HG02610 (cell line): ENCODE measurements around the gene KRT40.
"Not testable (repeated sequence)": the region's sequence is repeated elsewhere in the genome, so short reads cannot be mapped to it uniquely, and the experiment has no call there.

ENCODE experiments used
- ATAC-seq: cut with Tn5 transposase; IDR thresholded peaks from one replicate; pipeline ENCODE4 v1.9.1; 2021; ENCODE audit warnings: mild to moderate bottlenecking, moderate library complexity; ENCODE audit not compliant: unreplicated experiment

KRT40 gene

DNA sequence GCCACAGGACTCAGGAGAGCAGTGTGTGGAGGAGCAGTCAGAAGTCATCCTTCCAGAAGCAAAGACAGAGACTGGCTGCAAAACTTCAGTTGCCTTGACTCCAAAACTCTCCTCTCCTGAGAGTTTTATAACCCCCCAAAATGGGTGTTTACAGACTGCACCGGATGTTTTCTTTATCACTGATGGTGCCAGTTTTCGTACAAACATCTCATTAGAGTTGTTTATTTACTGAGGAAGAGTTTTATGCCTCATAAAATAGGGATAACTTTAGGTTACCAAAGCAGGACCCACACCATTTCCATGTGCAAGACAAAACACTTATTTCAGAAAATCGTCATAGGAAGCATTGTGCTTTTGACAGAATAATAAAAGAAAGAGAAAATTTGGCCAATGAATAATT, at the start of gene KRT40:
KRT40 (minus strand) TSS at position 101 of the 400 bp plus-strand sequence; CDS start at position 48, 53 bp downstream.
- ATAC-seq: no peak

DNA sequence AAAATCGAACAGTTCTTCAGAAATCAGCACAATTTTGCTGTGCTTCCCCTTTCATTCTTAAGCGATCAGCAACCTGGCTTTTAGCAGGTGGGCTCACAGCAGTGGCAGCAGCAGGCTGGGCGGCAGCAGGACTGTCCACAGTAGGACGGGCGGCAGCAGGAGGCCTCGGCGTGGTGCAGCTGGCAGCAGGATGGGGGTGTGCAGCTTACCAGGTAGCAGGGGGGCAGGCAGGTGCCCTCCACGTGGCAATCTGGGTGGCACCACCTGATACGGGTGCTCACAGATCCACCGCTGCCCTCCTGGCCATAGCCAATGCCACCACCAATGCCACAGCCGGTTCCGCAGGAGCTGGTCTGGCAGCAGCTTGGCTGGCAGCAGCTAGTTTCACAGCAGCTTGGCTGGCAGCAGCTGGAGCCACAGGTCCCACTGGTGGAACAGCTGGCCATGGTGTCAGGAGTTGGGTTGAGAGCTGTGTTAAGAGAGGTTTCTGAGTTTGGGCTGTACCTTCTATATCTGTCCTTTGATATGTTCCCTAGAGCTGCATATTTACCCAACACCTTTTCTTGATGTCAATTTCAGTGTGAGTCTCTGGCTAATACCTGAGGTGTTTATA, 45.6 kb upstream of the KRT40 start, which contains the start of gene KRTAP1-4:
KRTAP1-4 (minus strand) TSS at position 563 of the 613 bp plus-strand sequence; CDS start at position 446, 117 bp downstream.
- ATAC-seq: no peak

DNA sequence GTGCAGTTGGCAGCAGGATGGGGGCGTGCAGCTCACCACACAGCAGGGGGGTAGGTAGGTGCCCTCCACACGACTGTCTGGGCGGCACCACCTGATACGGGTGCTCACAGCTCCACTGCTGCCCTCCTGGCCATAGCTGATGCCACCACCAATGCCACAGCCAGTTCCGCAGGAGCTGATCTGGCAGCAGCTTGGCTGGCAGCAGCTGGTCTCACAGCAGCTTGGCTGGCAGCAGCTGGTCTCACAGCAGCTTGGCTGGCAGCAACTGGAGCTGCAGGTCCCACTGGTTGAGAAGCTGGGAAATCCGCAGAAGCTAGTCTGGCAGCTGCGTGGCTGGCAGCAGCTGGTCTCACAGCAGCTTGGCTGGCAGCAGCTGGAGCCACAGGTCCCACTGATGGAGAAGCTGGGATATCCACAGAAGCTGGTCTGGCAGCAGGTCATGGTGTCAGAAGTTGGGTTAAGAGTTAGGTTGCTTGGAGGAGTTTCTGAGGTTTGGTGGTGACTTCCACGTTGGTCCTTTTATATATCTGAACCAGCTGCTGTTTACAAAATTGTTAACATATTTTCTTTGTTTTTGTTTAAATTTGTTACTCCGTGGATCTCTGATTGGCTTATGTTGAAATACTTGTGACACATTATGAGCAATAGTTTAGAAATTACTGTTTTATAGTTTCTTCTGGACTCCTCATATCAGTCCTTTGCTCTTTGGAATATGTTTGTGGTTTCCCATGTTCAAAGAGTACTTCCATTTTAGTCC, 42.8 kb upstream of the KRT40 start, which contains the start of gene KRTAP1-5:
KRTAP1-5 (minus strand) TSS at position 494 of the 757 bp plus-strand sequence; CDS start at position 441, 53 bp downstream.
- no peak for ATAC-seq

DNA sequence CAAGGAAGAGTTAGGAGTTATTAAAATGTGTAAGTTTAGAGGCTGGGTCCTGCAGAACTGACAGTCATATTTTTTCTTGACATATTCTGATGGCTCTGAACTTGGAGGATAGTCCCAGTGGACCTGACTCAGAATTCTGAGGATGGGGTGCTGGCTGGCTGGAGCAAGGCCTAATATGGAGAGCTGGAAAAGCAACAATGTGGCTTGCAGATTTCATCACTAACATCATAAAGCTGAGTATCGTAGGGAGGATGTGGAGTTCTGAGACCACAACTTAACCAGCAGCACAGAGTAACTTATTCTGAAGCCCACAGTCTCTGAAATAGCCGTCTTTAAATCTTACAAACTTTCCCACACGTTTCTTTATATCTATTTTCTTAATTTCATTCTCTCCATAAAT, 40.6 kb upstream of the KRT40 start:
- ATAC-seq: no peak

DNA sequence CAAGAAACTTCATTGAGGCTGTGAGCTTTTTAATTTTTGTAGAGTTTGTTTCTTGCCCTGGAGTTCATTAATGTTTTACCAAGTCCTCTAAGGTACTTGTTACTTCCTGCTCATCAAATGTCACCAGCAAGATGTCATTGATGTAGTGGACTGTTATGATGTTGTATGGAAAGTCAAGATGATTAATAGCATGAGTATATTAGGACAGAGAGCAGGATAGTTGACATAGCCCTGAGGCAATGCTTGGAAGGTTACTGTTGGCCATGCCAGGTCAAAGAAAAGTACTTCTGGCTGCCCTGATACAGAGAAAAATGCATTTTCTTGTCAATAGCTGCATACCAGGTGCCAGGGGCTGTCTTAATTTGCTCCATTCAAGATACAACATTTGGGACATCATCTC, 36.2 kb upstream of the KRT40 start:
- no peak for ATAC-seq

DNA sequence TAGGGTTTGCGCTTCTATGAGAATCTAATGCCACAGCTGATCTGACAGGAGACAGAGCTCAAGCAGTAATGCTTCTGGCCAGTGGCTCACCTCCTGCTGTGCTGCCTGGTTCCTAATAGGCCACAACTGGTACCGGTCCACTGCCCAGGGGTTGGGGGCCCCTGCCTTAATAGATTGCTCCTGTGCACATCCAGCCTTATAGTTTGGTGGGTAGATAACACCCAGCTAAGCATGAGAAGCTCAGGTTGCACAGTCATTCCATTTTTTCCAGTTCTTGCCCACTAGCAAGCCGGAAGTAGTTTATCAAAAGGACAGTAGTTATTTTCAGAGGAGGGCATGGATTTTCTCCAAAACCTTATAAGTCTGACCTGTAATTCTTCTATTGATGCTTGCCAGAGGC, 35.3 kb upstream of the KRT40 start:
- no peak for ATAC-seq

DNA sequence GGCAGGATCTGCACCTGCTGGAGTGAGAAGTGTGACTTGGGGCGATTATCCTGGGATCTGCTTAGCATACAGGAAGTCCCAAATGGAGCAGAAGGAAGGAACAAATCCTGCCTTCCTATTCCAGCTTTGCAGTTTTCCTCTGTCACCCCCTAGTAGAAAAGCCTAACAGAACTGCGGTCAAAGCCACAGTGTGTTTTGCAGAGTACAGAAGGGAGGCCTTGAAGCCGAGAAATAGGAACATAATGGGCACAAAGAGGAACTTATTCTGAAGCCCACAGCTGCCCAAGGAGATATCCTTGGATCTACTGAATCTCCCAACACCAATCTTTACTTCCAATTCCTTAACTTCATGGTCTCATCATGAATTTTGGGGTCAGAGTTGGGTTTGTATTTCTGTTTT, 34.4 kb upstream of the KRT40 start:
- no peak for ATAC-seq

DNA sequence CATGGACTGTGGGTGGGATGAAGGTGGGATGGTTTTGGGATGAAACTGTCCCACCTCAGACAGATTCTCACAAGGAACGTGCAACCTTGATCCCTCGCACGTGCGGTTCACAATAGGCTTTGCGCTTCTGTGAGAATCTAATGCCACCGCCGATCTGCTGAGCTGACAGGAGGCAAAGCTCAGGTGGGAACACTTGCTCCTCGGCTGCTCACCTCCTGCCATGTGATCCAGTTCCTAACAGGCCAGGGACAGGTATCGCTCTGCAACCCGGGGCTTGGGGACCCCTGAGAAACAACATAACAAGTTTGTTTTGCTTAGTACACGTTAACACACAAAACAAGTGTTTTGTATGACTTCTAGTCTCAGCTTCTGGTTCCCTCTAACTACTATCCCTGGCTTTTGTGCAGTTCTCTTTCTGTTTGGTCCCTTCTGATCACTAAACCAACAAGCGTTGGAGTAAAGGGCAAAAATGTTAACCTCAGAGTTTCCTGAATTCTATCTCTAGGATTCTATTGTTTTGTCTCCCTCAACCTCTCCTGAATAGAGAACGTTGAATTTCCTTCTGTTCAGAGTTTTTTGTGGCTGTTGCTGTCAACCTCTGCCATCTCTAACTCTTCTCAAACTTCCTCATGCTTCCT, 32.6 kb upstream of the KRT40 start:
- no peak for ATAC-seq

DNA sequence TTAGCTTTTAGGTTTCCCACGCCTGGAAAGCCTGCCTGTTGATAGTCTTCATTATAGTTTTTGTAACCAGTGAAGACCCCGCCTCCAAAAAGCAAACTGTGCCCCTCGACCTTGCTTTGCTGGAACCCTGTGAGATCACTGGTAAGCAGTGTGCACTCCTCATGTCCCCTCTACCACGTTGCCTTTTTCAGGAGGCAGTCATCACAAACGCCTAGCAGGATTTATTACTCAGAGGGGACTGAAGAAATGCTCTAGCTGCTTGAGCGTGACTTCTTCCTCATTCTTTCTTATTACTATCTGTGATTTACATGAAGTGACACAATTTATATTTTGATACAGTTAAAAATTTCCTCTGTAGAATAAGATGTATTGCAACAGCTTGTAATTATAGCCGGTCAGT, 31.3 kb upstream of the KRT40 start:
- no peak for ATAC-seq

DNA sequence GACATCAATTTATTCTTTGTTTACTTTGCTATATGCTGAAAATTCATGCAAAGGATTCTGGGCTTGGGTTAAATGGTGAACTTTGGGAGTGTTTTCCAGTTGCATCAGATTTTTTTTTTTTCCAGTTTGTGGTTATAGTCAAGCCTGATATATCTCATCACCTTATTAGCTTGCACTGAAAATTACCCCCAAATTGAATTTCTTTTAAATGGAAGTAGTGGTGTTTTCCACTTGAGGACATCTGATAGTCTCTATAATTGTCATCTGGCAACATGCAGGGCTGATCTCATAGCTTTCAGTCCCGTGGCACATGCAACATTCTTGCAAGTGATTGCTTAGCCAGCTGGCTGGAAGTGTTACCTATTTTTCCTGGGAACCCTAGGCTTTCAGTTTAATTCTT, 29.5 kb upstream of the KRT40 start:
- no peak for ATAC-seq

DNA sequence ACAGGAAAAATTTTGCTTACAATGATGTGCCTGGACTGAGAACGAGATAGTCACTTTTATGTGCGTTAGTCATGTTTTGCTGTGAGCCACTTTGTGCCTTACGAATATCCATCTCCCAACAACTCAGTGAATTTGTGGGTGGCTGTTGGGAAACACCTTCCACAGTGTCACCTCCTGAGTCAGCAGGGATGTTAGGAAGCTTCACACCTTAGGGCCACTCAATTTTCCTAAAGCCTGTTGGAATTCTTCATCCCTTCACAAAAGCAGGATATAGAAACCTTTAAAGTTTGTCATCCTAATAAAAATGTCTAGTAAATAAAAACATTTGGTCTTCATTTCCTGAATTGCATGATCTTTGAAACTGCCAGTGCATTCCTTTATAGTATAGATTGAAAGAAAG, 29.1 kb upstream of the KRT40 start:
- no peak for ATAC-seq

DNA sequence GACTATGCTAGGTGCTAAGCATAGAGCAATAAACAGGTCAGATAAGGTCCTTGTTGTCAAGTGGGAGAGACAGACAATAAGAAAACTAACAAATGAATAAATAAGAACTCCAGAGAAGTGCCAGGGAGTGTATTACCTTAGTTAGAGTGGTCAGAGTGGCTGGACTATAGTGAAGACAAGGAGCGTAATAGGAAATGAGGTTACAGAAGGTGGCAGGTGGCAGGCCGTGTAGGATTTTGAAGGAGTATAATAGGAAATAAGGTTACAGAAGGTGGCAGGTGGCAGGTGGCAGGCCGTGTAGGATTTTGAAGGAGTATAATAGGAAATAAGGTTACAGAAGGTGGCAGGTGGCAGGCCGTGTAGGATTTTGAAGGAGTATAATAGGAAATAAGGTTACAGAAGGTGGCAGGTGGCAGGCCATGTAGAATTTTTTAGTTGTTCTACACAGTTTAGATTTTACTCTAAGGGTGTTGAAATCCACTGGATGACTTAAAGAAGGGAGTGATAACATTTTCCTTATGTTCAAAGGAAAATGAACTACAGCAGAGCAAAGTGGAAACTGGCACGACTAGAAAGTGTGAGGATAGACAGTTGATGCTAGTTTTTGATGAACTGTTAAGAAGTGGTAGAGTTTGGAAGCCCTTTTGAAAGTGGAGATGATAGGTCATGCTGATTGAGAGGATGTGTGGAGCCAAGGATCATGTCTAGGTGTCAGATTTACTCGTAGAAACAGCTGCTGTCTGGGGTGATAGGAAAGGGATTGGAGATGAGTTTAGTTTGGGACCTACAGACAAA, 28.4 kb upstream of the KRT40 start:
- no peak for ATAC-seq

DNA sequence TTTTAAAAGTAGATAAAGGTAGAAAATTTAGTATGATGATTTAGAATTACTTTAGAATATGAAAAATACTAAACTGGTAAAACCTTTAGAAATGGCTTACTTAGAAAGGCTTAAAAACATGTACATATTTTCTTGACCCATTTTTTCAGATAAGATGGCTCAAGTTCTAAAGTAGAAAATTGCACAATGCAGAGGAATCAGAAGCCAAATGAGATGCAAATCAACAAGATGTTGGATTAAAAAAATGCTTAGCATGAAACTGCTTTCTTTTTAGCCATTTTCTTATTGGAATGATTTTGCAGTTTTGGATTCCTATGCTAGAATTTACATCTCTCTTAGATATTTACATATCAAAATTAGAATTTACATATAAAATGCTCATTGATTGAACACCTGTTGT, 26.3 kb upstream of the KRT40 start:
- ATAC-seq: no peak

DNA sequence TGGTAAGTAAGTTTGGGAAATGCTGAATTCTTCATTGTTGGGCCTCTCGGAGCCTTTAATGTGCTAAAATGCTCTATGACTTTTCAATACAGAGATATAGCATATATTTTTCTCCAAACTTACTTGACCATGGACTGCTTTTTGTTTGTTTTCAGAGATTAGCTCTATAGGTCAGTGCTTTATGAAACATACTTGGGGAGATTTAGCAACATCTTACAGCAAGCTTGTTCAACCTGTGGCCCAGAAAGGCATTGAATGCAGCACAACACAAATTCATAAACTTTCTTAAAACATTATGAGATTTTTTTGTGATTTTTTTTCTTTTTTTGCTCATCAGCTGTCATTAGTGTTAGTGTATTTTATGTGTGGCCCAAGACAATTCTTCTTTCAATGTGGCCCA, 25.8 kb upstream of the KRT40 start:
- ATAC-seq: no peak

DNA sequence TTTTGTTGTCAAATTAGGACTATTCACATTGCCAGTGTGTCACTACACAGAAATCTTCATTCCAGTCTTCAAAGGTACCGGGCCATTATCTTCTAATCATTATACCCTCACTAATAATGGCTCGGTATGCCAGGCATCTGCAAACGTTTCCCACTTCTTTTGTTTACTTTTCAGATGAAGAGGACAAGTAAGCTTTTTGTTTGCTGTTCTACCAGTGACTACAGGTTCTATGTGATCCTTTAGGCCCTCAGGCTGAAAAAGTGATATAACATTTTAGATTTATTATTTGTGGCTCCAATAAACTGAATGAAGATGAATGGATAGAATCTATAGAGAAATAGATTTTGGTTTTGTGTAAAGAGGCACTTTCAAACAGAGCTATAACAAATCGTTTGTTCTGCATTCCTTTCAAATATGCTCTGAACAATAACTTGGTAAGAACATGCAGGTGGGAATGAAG, 25.2 kb upstream of the KRT40 start:
- ATAC-seq: no peak

DNA sequence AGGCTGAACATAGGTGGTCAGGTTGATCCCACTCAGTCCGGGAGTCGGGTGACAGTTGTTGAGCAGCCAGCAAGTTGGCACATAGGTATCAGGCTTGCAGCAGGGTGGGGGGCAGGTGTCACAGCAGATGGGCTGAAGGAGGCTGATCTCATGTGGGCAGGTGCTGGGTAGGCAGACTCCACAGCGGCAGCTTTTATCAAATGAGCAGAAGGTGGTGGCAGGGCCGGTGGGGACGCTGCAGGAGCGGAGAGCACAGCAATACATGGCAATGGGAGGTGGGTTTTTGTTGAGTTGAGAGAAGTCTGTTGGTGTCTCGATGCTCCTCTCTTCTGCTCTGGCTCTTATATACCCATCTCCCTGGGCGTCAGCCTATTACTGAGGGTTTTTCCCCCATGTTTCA, 24.7 kb upstream of the KRT40 start, which contains the start of gene KRTAP3-1:
KRTAP3-1 (minus strand) TSS at position 318 of the 400 bp plus-strand sequence; CDS start at position 264, 54 bp downstream.
- ATAC-seq: no peak

DNA sequence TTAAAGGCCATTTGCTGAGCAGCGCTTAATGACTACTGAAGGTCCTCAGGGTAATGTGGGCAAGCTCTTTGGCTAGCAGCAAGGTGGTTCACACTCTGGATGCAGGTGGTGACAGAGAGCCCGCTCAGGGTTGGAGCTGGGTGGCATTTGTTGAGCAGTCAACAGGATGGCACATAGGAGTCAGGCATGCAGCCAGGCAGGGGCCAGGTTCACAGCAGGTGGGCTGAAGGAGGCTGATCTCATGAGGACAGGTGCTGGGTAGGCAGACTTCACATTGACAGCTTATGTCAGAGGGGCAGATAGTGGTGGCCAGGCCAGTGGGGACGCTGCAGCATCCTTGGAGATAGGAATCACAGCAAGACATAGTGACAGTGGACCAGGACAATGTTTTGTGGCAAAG, 20.3 kb upstream of the KRT40 start:
- no peak for ATAC-seq

DNA sequence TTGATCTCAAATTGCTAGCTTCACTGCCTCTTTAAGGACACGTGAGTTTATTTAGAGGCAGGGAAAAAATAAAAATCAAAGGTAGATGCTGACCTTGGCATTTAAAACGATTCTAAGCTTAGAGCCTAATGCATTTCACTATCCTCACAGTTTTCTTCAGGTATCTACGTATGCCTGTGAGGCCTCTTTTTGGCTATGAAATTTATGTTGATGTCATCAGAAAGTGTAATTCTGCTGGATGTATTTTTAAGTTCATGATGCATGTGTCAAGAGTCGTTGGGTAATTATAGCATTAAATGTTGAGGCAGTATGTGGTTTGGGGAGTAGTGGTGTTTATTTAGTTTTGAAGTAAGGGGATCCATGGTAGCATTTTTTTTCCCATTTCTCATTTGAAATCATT, 19.8 kb upstream of the KRT40 start:
- no peak for ATAC-seq

DNA sequence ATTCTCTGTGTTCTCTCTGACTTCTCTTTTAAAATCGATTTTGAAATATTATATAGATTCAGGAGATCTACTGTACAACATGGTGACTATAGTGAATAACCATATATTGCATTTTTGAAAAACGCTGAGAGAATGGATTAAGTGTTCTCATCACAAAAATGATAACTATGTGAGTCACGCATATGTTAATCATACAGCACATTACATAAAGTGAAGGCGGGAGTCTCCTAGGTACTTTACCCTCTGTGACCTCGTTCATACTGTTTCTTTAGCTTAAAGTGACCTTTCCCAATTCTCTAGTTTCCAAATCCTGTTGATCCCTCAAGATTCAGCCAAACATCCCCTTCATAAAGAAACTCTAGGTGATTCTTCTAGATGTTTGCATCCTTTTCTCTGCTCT, 18.7 kb upstream of the KRT40 start:
- no peak for ATAC-seq

DNA sequence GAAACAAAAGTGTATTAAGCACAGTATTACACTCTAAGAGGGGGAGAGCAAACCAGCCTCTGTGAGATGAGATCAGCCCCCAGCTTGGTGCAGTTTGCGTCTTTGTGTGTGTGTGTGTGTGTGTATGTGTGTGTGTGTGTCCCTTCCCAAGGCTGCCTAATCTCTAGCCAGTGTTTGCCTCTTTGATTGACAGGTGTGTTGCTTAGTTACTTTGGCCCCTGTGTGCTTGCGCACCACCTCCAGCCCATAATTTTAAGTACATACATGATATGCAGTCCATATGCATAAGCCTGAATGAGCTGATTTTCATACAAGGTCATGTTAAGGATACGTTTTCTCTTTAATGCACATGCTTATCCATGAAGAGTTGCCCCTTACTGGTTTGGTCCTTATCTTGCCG, 17.7 kb upstream of the KRT40 start:
- ATAC-seq: no peak

DNA sequence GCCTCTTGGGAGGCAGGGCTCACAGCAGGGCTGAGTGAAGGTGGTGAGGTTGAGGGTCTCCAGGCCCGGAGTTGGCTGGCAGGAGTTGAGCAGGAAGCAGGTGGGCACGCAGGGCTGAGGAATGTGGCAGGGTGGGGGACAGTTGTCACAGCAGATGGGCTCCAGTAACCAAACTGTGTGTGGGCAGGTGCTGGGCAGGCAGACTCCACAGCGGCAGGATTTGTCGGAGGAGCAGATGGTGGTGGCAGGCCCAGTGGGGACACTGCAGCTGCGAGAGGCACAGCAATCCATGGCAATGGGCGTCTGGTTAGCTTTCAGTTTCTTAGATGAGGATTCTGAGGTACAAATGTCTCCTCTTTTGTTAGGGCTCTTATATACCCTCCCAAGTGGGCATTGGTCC, 15.4 kb upstream of the KRT40 start, which contains the start of gene KRTAP3-2:
KRTAP3-2 (minus strand) TSS at position 344 of the 400 bp plus-strand sequence; CDS start at position 291, 53 bp downstream.
- ATAC-seq: not testable (repeated sequence)
